Activated gamma-delta T cell treated with anti-CD3 and anti-CD28 coated beads, Interleukin-2, amount 50 U/mL, for 16 hours (primary cell): ENCODE measurements around the gene RANBP9.

Experiments
- DNase-seq: peaks from one replicate; pipeline ENCODE4 v3.0.0-alpha.2; 2020; ENCODE audit warnings: low read depth

The RANBP9 gene

DNA sequence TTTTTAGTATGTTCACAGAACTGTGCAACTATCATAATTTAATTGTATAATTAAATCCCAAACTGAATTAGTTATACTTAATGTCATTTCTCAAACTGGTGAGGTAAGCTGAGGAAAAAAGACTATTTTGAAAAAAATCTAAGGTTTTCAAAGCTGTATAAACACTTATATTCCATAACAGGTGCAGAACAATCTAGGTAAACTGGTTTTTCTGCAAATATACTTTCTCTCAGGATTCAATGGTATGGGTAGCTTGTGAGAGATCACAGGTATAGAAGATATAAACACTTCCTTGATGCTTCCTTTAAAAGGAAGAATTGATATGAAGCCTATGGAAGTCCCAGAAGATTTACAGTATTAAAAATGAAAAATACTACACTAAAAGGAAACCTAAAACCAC, 62.8 kb downstream of the RANBP9 start:
- DNase-seq: no peak

- no peak for DNase-seq
Measured at GRCh38 chr6:13643125-13643524, 68.5 kb downstream of the RANBP9 start.

DNA sequence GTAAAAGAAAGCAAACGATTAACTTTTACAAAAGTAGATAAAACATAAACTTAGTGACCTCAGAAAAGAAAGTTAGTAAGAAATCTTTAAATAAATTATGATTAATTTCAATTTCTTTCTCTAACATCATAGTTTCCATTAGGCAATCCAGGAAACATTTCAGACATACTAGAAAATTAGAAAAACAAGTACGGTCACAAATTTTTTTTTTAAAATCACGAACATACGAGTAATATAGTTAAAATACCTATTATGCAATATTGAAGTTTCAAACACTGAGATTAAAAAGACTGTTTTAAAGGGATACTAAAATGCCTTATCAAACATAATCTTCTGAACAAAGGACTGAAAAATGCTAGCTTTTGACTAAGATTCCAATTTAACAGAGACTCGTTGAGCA, 70.3 kb downstream of the RANBP9 start:
- DNase-seq: no peak

DNA sequence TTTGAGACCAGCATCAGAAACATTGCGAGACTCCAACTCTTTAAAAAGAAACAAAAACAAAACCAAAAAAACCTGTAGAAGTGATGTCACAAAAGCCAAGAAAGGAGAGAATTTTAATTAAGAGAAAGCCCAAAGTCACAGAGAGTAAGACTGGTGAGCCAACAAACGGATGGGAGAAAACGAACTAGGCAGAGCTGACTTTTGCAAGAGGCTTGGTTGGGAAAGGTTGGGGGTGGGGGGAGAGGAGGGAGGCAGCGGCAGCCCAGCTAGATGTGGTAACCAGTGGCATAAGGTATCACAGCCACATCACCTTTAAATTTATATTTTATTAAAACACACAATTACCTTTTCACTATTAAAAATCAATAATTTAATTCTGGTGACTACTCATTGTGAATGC, 73.0 kb downstream of the RANBP9 start:
- DNase-seq: no peak

- no peak for DNase-seq
Measured at GRCh38 chr6:13638014-13638413, 73.6 kb downstream of the RANBP9 start.

GRCh38 chr6:13635948-13636658, 75.5 kb downstream of the RANBP9 start:
- no peak for DNase-seq

GRCh38 chr6:13633343-13633742, 78.3 kb downstream of the RANBP9 start:
- DNase-seq: no peak

DNA sequence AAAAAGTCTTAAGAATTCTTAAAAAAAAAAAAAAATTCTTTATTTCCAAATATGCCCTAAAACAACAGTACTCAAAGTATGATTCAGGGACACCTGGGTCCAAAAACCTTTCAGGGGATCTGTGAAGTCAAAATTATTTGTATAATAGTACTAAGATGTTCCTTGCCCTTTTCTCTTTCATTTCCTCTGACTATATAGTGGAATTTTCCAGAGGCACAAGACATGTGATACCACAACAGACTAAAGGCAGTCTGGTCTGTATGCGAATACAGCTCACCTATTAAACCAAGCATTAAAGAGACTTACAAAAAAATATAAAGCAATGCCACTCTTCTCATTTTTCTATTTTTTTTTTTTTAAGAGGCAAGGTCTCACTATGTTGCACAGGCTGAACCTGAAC, 81.1 kb downstream of the RANBP9 start:
- no peak for DNase-seq

- DNase-seq: no peak
Measured at GRCh38 chr6:13629459-13630116, 82.0 kb downstream of the RANBP9 start.

- no peak for DNase-seq
Measured at GRCh38 chr6:13624871-13625288, 86.8 kb downstream of the RANBP9 start.

GRCh38 chr6:13617066-13617465, 94.6 kb downstream of the RANBP9 start:
- DNase-seq: no peak

DNA sequence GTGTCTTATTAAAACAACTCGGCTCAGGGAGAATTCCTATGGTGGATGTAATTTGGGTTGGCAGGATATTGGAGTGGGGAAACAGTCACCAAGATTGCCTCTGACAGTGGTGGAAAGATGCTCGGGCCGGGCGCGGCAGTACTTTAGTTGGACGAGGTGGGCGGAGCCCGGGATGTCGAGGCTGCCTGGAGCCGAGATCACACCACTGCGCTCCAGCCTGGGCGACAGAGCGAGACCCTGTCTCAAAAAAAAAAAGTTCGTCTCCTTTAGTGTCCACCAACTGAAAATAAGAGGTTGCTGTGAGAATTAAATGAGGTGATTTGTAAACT, 95.9 kb downstream of the RANBP9 start:
- peak; percentile 19 for DNase-seq

DNA sequence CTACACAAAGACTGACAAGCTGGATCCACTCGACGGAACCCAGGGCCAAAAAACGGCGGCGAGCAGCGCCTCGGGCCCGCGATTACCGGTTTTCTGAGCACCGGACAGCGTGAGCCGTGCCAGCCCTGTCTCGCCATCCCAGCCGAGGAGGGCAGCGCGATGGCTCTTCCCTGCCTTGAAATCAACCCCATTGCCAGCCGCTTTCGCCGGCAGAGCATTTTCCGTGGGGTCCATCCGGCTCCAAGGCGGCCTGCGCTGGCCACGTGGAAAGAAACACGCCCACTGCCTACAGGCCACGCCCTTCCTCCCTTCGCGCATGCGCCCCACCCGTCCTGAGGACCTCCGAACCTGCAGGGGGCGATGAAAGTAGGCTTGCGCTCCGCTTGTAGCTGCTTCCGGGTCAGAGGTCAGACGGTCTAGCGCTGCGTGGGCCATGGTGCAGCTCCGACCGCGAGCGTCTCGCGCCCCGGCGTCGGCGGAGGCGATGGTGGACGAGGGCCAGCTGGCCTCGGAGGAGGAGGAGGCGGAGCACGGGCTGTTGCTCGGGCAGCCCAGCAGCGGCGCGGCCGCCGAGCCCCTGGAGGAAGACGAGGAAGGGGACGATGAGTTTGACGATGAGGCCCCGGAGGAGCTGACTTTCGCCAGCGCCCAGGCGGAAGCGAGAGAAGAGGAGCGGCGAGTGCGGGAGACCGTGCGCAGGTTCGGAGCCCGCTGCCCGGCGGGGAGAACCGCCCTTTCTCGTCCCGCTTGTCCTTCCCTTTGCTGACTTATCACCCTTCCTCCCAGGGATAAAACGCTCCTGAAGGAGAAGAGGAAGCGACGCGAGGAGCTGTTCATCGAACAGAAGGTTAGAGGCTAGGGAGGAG, 96.5 kb downstream of the RANBP9 start, which contains the start of gene NOL7:
Gene NOL7 (plus strand): TSS at position 410 of the 866 bp plus-strand sequence. CDS start 24 bp downstream, at position 434.
- peak; percentile 98 for DNase-seq

DNA sequence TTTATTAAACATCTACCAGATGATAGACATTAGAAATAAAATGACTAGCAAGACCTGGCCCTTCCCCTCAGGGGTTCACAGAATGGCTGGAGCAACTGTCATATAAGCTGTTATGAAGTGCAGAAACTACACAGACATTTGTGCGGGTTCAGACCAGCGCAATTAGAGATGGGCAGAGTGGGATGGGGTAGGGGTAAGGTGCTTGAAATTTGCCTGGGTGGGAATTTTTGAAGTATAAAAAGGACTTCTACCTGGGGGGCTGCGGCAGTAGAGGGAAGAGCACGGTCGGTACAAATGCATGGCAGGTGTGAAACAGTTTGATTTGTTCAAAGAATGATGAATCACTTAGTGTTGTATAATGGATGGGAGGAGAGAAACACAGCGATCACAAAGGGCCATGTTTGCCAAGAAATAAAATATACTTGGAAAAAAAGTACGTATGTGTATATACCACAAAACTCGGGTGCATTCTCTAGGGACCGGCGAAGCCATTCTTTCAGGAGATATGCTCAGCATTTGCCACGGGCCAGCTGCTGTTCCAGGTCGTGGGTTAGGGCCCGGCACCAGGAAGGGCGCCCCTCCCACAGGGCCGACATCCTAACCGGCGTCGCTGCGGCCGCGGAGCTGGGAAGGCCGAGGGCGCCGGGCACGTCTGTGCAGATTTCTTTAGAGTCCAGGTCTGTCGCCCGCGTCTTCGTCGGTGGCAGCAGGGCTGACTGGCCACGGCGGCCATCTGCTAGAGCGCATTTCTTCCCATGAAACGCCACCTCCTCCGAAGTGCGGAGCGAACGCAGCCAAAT, 97.3 kb downstream of the RANBP9 start:
- DNase-seq: no peak

DNA sequence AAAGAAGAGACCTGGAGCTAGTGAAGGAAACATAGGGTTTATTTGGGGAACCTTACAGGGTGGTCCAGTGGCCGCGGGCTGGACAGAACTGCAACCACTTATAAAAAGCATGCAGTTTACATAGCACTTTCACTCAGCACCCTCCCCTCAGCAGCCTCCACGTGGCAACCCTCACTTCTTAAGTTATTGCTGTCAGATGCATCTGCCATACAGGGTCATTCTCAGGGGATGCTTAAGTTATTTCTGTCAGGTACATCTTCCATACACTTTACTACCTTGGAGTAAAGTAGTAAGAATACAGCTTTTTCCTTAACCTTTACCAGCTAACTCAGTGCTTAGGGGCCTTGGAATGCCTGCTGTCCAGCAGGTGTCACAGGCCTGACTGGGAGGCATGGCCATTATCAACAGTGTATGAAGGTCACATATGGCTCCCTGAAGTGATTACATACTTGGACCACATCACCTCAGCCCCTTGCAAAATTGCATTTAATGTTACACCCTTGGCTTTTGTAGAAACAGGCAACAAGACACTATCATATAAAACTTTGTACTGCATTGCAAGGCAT, 98.5 kb downstream of the RANBP9 start:
- no peak for DNase-seq

- DNase-seq: no peak
Measured at GRCh38 chr6:13611715-13612114, 99.9 kb downstream of the RANBP9 start.

DNA sequence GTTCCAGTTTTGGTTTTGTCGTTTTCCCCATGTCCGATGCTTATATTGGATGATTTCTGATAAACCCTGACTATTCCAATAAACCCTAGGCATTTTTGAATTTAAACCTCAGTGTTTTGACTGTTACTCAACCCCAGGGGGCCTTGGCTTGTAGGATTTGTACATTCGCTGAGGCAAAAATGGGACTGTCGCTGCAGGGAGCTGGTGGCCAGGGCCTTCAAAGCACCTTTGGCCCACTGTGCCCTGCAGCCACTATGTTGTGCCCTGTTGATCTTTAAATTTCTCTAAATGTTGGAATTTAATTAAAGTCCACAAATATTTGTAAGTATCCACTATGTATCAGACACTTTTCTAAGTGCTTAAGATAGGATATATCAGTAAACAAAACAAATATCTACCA, 106.0 kb downstream of the RANBP9 start:
- no peak for DNase-seq

GRCh38 chr6:13604546-13605416, 106.9 kb downstream of the RANBP9 start:
- DNase-seq: no peak

- DNase-seq: no peak
Measured at GRCh38 chr6:13604135-13604534, 107.5 kb downstream of the RANBP9 start.

DNA sequence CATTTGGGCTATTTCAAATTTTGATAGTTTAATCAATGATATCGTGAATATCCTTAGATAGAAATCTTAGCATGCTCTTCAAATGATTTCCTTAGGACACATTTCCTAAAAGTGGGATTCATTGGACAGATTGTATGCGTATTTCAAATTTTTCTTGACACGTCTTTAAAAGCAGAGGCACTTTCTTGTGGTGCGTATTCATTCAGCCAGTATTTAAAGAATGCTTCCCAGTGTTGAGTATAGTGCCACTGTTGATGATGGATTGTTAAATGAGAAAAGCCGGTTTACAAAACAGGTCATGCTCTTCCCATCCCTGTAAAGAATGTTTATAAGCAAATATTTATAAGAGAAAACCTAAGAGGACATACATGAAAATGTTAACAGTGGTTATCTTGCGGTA, 111.6 kb downstream of the RANBP9 start:
- no peak for DNase-seq

DNA sequence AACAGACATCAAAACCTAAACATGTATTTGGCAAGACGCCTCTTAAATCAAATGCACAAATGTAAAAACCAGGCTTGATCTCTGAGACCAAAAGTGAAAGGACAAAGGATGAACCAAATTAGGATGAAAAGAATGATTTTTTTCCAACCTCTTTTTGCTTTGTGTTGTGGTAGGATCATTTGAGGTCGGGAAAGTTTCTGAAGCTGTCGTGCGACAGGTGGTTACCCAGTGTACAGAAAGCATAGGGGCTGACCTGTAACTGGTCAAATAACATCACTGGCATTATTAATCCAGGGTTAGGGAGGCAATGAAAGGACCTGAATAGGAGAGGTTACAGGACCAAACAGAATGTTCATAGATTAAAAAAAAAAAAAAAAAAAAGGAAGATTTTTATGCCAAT, 114.6 kb downstream of the RANBP9 start:
- DNase-seq: no peak
